LNCAP (cell line): ENCODE measurements around the gene SRP68.

ENCODE experiments used
- TF ChIP-seq, protein P1 (sequence below): fragments of 450-650 bp; IDR thresholded peaks from 2 replicates; pipeline ENCODE4 v1.5.1; 2017; ENCODE audit warnings: mild to moderate bottlenecking

The SRP68 gene

DNA sequence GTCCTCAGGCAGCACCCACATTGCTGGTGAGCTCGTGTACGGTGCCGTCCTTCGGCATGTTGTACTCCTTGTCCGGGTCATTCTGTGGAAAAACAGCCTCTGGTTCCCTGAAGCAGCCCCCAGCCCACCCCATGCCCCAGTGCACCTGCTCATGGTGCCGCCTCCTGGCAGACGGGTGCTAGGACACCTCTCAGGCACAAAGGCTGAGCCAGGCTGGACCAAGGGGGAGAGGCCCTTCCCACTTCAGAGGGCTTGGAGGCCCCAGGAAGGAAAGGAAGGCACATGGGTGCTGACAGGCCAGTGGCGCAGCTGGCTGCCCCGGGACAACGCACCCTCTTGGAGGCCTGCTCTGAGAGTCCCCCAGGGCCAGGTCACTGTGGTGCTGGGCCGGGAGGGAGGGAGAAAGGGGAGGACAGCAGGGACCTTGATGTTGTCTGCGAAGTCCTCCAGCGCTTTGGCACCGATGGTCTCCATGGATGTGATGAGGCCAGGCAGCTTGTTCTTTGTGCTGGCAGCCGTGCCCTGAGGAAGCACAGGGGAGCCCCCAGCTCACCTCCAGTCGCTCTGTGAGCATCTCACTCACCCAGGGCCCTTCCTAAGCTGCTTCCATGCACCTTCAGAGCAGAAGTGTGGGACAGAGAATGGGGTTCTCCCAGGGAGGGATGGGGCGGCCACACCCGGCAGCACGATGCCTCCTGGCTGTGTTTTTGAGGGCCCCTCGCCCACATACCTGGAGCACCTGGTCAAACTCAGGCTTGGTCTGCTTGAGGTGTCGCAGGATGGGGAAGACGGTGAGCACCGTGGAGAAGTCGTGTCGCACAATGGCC is 15.9 kb upstream of the SRP68 start:
- TF ChIP-seq, protein P1, sequence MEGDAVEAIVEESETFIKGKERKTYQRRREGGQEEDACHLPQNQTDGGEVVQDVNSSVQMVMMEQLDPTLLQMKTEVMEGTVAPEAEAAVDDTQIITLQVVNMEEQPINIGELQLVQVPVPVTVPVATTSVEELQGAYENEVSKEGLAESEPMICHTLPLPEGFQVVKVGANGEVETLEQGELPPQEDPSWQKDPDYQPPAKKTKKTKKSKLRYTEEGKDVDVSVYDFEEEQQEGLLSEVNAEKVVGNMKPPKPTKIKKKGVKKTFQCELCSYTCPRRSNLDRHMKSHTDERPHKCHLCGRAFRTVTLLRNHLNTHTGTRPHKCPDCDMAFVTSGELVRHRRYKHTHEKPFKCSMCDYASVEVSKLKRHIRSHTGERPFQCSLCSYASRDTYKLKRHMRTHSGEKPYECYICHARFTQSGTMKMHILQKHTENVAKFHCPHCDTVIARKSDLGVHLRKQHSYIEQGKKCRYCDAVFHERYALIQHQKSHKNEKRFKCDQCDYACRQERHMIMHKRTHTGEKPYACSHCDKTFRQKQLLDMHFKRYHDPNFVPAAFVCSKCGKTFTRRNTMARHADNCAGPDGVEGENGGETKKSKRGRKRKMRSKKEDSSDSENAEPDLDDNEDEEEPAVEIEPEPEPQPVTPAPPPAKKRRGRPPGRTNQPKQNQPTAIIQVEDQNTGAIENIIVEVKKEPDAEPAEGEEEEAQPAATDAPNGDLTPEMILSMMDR = no peak

DNA sequence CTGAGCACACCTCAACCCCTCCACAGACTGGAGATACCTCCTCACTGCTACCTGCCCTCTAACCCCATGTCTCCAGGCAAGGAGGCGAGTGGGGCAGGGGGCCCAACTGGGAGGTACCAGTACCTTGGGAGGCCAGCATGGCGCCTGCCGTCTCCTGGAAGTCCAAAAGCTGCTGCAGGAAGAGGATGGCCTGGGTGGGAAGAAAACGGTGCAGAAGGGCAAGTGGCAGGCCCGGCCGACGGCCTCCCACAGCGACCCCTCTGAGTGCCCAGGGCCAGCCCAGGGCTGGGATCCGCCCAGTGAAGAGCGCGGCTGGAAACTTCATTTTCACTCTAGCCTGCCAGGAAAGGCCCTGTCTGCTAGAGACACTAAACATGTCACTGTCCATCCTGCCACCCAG is 15.2 kb upstream of the SRP68 start:
- TF ChIP-seq, protein P1 = no peak

DNA sequence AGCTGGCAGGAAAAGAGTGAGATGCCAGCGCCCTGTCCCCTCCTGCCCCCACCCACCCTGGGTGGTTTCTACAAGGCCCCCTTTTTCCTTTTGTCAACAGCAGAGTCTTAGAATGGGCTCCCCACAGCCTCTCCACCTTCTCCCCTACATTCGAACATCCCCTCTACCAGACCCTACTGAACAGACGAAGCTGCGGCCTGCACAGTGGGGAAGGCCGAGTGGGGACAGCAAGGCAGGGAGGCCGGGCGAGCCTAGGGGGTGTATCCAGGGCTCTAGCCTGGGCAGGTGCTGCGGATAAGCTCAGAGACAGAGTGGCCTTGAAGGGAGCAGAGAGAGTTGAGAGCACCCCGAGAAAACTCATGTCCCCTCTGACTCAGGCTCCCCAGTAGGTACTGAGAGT is 14.1 kb upstream of the SRP68 start:
- TF ChIP-seq, protein P1 = no peak

DNA sequence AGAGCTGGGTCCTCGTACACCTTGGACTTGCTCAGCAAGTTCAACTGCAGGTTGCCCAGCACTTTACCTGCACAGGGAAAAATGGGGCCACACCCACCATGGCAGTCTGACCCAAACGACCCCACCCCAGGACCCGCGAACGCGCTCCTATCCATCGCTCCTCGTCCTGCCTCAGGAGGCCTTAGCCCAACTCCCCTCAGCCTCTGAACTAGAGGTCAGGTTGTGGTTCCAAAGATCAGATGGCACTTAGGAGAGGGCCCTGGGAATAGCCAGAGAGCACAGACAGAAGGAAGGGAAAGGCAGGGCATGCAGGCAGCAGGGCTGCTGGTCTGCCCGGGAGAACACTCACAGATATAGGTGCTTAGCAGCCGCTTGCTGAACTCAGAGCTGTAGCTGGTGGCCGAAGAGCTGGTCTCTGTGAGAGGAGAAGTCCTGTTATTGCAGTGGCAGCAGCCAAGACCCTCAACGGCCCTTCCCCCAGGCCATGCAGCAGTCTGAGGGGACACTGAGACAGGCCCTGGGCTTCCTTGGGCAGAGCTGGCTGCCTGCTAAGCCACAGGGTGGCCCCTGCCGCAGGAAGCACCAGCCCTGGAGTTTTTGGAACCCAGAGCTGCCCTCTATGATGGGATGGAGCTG is 13.5 kb upstream of the SRP68 start:
- TF ChIP-seq, protein P1 = no peak

DNA sequence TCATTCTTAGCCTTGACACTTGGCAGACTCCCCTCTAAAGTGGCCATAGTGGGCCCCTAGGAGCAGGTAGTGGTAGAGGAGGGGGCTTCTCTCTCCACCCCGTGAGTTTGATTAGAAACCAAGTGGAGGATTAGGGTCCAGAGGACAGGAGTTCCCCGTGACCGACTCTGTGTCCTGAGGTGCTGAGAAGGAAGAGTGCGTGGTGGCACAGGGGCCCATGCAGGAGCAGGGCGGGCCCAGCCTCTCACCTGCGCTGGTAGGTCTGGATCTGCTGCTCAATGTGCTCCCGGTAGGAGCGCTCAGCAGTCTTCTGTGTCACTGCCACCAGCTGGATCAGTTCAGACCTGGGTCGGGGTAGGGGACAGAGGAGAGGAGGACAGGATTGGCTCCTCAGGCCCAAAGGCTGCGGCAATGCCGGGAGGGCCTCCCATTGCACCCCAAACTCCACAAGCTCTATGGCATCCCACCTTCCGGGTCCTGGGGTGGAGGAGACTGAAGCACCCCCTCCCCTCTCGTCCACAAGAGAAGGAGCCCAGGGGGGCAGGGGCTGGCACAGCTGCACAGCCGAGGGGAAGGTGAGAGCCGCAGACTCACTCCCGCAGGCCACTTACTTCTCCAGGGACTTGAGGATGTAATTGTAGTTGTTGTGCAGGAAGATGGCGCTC is 12.9 kb upstream of the SRP68 start:
- TF ChIP-seq, protein P1 = no peak

DNA sequence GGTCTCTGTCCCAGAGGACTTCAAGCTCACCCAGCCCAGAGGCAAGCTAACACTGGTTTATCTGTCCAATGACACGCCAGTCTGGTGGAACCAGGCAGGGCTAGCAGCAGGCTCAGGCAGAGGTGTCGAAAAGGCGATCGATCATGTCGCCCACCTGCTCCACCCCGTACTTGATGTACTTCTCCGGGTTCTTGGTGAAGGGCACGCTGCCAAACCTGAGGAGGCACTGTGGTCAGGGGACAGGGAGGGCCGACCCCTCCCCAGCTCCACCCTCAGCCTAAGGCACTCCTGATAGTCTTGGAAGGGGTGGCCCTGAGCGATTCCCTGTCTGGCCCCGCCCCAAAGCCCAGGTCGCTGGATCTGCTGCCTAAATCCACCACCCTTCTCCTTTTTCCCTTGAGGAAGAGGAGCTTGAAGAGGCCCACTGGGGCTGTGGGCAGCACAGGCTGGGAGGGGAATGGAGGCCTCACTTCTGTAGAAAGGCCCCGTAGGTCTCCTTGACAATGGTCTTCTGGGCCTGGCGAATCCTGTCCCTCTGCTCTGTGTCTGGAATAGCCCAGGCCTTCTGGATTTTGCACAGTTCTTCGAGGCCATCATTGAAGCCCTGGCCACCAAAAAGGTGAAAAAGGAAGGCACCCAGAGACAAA is 11.3 kb upstream of the SRP68 start:
- TF ChIP-seq, protein P1 = no peak
